Stomach (tissue), 9 donors: ENCODE data around the gene UBAC2. TPM values are rescaled to one million over a fixed set of nuclear protein-coding genes. Genes with fewer than 3 reads are reported as not detected.

Experiments
- DNase-seq, 2 donors: peaks; one replicate each; pipeline versions ENCODE4 v3.0.0 to v3.0.0-alpha.2; 2013 to 2019
- H3K27ac ChIP-seq, 5 donors: fragments of 200-600 bp in 4 of 5; sonication (generic) in 4 of 5; one replicate each; pipeline ENCODE4 v1.5.1; 2013 to 2019; ENCODE audit warnings: mild to moderate bottlenecking in 1 of 5, moderate library complexity in 1 of 5
- H3K27me3 ChIP-seq, 3 donors: fragments of 200-600 bp; sonication (generic); one replicate each; pipeline ENCODE4 v1.5.1; 2017 to 2019; ENCODE audit warnings: mixed run types in 1 of 3
- H3K36me3 ChIP-seq, 4 donors: fragments of 200-600 bp; sonication (generic); 1 replicate in 3 of 4; 2 replicates in 1 of 4; pipeline ENCODE4 v1.5.1; 2016 to 2019
- H3K4me1 ChIP-seq, 4 donors: fragments of 200-600 bp; sonication (generic); one replicate each; pipeline ENCODE4 v1.5.1; 2016 to 2019
- H3K4me3 ChIP-seq, 4 donors: fragments of 200-600 bp; sonication (generic) in 3 of 4; one replicate each; pipeline ENCODE4 v1.5.1; 2016 to 2019; ENCODE audit warnings: mild to moderate bottlenecking in 1 of 4
- H3K9me3 ChIP-seq, 4 donors: fragments of 200-600 bp; sonication (generic); one replicate each; pipeline ENCODE4 v1.5.1; 2016 to 2019
- EP300 ChIP-seq: sonication (generic); formaldehyde crosslinking; IDR thresholded peaks from one replicate; pipeline ENCODE4 v1.6.1; 2017; ENCODE audit warnings: antibody characterized with exemption
- POLR2A ChIP-seq, 4 donors: fragments of 450-650 bp; IDR thresholded peaks; one replicate each; pipeline ENCODE4 v1.6.1; 2016; ENCODE audit warnings: antibody characterized with exemption in 4 of 4, control low read depth in 2 of 4, mild to moderate bottlenecking in 1 of 4, moderate library complexity in 1 of 4
- POLR2AphosphoS5 ChIP-seq, 3 donors: sonication (generic); formaldehyde crosslinking; IDR thresholded peaks; one replicate each; pipeline ENCODE4 v1.6.1; 2016; ENCODE audit warnings: antibody characterized with exemption in 3 of 3
- WGBS, 5 donors: extraction: QIAGEN DNeasy Blood & Tissue Kit in 3 of 5; methylation state at CpG; one replicate each; pipeline versions ENCODE4 v1.1.5 to v1.1.7; 2013 to 2018; 5-methylcytosine and 5-hydroxymethylcytosine counted together
- intact Hi-C: fragments of 100-400 bp; cut with DNase I; formaldehyde crosslinking; loops from one replicate; pipeline ENCODE4 v1.15.1; 2023; ENCODE audit warnings: low total_unique reads
- polyA plus RNA-seq, 3 donors: library from polyadenylated mRNA; stranded (reverse); fragments of 200-250 nt; gene quantifications; one replicate each; pipeline ENCODE4 v1.2.3, GENCODE V29; 2013
- total RNA-seq, 5 donors: library from RNA; depleted of rRNA; stranded (reverse); fragments of >200 nt; gene quantifications; one replicate each; pipeline versions ENCODE4 v1.1.0 to v1.2.3, GENCODE V29; 2014 to 2016
- TF ChIP-seq, protein P1 (sequence below), 7 experiments: fragments of 450-650 bp in 4 of 7; fragments of 200-600 bp in 3 of 7; sonication (generic) in 3 of 7; IDR thresholded peaks; one replicate each; pipeline ENCODE4 v1.5.1; 2016 to 2019; ENCODE audit warnings: antibody characterized with exemption in 7 of 7, control low read depth in 2 of 7, mild to moderate bottlenecking in 1 of 7
- donor health status: healthy with polysubstance abuse.
- donor health status: Bipolar disorder and iron deficiency.
- donor health status: healthy.

Gene UBAC2
- total and polyA plus RNA-seq, 8 donors = 18.1 to 68.8 (median 40.1) TPM

DNA sequence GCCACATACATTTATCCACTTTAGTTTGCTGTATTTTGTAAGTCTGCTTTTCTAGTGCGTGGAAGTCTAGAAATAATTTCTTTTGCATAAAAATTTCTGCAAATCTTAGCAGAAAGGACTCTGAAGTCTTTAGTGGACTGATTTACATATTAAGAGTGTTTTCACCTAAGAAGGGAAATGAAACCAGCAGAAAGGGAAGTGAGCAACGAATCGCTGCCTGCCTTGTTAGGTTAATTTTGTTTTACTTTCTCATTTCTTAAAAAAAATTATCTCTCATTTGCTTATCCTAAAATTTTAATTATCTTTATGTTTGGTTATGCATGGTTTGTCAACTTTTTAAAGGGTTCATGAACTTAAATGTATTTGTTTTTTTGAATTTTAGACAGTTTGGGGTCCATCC, 58.3 kb downstream of the UBAC2 start:
- intact Hi-C loops = no loop called here
- H3K36me3 ChIP-seq = peaks cover 0 to 19% (median 14%) of the 10 kb centered on the region in 4 donors
- no peak for DNase-seq
- TF ChIP-seq POLR2AphosphoS5 (IDR thresholded peaks at IDR 0.05) (no peak), EP300 (no peak), POLR2A (IDR thresholded peaks at IDR 0.05) (no peak)
- TF ChIP-seq, protein P1, sequence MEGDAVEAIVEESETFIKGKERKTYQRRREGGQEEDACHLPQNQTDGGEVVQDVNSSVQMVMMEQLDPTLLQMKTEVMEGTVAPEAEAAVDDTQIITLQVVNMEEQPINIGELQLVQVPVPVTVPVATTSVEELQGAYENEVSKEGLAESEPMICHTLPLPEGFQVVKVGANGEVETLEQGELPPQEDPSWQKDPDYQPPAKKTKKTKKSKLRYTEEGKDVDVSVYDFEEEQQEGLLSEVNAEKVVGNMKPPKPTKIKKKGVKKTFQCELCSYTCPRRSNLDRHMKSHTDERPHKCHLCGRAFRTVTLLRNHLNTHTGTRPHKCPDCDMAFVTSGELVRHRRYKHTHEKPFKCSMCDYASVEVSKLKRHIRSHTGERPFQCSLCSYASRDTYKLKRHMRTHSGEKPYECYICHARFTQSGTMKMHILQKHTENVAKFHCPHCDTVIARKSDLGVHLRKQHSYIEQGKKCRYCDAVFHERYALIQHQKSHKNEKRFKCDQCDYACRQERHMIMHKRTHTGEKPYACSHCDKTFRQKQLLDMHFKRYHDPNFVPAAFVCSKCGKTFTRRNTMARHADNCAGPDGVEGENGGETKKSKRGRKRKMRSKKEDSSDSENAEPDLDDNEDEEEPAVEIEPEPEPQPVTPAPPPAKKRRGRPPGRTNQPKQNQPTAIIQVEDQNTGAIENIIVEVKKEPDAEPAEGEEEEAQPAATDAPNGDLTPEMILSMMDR (IDR thresholded peaks at IDR 0.05) = no peak
- H3K9me3 ChIP-seq = no peaks in the 10 kb centered on the region
- no peak overlapping the region for H3K4me3 ChIP-seq
- H3K27ac ChIP-seq = peak overlapping the region in 2 of 5 donors; percentile 32 to 59
- 70 to 81% (median 73%) methylated on average over 3 of the region's 3 CpGs for WGBS, 5 donors
- H3K4me1 ChIP-seq = peaks cover 0 to 23% (median 7%) of the 10 kb centered on the region in 4 donors
- no peaks in the 10 kb centered on the region for H3K27me3 ChIP-seq

DNA sequence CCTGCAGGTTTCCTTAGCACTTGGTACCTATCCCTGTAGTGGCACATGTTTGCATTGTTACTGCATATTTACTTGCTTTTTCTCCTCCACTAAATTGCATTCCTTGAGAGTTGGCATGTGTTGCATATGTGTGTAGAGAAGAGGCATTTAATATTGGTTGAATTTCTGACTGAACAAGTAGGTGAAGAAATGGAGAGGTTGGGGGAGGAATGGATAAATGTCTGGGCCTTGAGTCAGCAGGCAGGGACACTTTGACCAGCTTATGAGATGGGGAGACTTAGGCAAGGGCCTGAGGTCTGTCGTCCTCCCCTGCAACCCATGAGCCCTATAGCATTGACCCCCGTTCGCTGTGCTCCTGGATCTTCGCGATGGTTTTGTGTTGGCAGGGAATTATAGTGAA, 59.6 kb downstream of the UBAC2 start:
- whole genome bisulfite sequencing, 5 donors = 80 to 90% (median 83%) methylated on average over 5 of the region's 5 CpGs
- intact Hi-C loops = loop anchor here (5.0 to 10.0 kb wide), 2 partner anchors 83 to 175 kb away; no protein-coding TSS in a partner anchor
- Histone ChIP-seq H3K36me3 (peaks cover 0 to 18% (median 5%) of the 10 kb centered on the region in 4 donors), H3K4me3 (no peak overlapping the region), H3K4me1 (peaks cover 0 to 32% (median 7%) of the 10 kb centered on the region in 4 donors), H3K27me3 (no peaks in the 10 kb centered on the region), H3K9me3 (no peaks in the 10 kb centered on the region), H3K27ac (no peak overlapping the region)
- no peak for DNase-seq
- TF ChIP-seq POLR2AphosphoS5 (IDR thresholded peaks at IDR 0.05) (no peak), EP300 (no peak), POLR2A (IDR thresholded peaks at IDR 0.05) (no peak)
- TF ChIP-seq, protein P1 (IDR thresholded peaks at IDR 0.05) = no peak

DNA sequence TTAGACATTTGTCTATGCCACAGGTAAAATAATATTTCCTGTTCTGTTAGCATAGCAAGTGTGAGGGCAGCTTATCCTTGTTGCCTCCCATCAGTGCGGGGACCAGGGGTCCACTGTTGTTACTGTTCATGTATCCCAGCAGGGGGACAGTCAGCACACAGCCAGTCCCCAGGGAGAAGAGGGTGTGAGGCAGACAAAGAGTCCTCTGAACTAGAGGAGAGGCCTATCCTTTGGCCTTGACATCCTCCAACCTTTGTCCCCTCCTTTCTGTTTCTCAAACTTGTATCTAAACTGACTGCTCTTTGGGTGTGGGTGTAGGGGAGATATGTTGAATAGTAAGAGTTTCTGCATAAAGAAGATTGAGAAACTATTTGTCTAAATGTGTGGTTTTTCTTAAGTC, 60.4 kb downstream of the UBAC2 start:
- 94 to 100% (median 100%) methylated on average over 1 of the region's 1 CpG for WGBS, 5 donors
- Histone ChIP-seq H3K4me3 (no peak overlapping the region), H3K27ac (no peak overlapping the region), H3K9me3 (no peaks in the 10 kb centered on the region), H3K27me3 (no peaks in the 10 kb centered on the region), H3K36me3 (peaks cover 0 to 12% (median 2%) of the 10 kb centered on the region in 4 donors), H3K4me1 (peaks cover 0 to 36% (median 7%) of the 10 kb centered on the region in 4 donors)
- no peak for DNase-seq
- intact Hi-C loops = loop anchor here (5.0 to 10.0 kb wide), 2 partner anchors 84 to 174 kb away; no protein-coding TSS in a partner anchor
- TF ChIP-seq EP300 (no peak), POLR2AphosphoS5 (IDR thresholded peaks at IDR 0.05) (no peak), POLR2A (IDR thresholded peaks at IDR 0.05) (no peak)
- TF ChIP-seq, protein P1 (IDR thresholded peaks at IDR 0.05) = no peak

DNA sequence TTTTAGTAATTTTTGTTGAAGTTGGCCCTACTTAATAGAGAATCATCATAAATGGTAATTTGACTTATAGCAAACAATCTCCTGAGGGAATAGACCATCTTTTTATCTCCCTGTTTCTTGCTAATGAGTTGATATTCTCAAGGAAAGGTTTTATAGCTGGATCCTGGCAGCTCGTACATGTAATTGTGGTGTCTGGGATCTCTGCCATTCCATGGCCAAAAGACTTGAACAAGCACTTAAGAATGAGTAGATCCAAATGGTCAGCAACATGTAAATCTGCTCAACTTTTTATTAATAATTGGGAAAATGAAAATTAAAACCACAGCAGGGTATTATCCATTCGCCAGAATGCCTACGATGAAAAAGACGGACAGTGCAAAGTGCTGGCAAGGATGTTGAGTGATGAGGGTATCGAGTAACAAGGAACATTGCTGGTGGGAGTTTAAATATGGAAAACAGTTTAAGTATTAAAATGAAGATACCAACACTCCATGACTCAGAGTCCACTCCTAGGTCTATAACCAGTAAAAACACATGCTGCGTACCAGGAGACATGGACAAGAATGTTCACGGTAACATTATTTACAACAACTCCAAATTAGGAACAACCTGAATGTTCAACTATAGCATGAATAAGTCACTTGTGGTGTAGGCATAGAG, 62.6 kb downstream of the UBAC2 start:
- peaks cover 0 to 19% (median 7%) of the 10 kb centered on the region in 4 donors for H3K36me3 ChIP-seq
- TF ChIP-seq, protein P1 (IDR thresholded peaks at IDR 0.05) = no peak
- no peak for TF ChIP-seq POLR2A (IDR thresholded peaks at IDR 0.05)
- no peak for TF ChIP-seq EP300
- TF ChIP-seq POLR2AphosphoS5 (IDR thresholded peaks at IDR 0.05) = no peak
- H3K27ac ChIP-seq = no peak overlapping the region
- no peaks in the 10 kb centered on the region for H3K9me3 ChIP-seq
- intact Hi-C loops = loop anchor here (5.0 to 10.0 kb wide), 2 partner anchors 86 to 172 kb away; no protein-coding TSS in a partner anchor
- DNase-seq = peak in 1 of 2 donors; percentile 45
- no peak overlapping the region for H3K4me3 ChIP-seq
- H3K27me3 ChIP-seq = no peaks in the 10 kb centered on the region
- WGBS, 5 donors = 89 to 95% (median 91%) methylated on average over 7 of the region's 7 CpGs
- peaks cover 0 to 28% (median 7%) of the 10 kb centered on the region in 4 donors for H3K4me1 ChIP-seq
